ENCODE measurements around the gene ZHX3.

DNA sequence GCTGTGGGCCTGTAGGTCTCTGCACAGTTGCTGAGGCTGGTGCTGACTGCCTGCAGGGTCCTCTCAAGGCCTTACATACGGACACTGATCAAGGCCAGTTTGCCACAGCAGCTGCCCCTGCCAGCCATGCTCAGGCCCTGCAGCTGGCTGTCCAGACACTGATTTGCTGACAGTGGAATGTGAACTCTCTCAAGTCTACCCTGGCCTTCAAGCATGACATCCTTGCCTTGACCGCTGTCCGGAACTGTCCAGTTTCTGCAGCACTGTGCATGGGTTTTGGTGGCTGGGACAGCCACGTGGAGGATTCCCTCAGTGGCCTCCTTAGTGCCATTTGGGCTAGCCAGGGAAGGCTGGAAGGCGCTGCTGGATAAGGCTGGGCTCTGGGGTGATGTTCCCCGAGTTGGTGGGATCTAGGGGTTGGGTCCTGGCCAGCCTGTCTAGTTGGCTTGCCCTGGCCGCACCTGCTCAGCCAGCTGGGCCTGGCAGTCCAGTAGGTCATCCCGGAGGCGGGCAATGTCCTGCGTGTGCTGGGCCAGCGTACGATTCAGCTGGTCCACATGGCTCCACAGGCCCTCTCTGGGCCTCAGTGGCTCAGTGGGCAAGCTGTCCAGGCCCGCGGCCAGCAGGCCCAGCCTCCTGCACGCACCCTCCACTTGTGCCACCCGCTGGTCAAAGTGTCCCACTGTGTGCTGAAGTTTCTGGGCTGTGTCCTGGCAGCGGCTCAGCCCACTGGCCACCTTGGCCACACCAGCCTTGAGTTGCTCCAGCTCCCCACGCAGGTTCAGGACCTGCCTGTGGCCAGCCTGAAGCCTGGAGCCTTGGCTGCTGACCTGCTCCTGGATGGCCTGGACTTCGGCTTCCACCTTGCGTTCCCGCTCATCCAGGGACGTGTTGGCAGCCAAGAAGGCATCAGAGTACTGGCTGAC is 43.6 kb upstream of the ZHX3 start:
- TF ChIP-seq, protein P1, sequence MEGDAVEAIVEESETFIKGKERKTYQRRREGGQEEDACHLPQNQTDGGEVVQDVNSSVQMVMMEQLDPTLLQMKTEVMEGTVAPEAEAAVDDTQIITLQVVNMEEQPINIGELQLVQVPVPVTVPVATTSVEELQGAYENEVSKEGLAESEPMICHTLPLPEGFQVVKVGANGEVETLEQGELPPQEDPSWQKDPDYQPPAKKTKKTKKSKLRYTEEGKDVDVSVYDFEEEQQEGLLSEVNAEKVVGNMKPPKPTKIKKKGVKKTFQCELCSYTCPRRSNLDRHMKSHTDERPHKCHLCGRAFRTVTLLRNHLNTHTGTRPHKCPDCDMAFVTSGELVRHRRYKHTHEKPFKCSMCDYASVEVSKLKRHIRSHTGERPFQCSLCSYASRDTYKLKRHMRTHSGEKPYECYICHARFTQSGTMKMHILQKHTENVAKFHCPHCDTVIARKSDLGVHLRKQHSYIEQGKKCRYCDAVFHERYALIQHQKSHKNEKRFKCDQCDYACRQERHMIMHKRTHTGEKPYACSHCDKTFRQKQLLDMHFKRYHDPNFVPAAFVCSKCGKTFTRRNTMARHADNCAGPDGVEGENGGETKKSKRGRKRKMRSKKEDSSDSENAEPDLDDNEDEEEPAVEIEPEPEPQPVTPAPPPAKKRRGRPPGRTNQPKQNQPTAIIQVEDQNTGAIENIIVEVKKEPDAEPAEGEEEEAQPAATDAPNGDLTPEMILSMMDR (IDR thresholded peaks at IDR 0.05): no peak
- TF ChIP-seq POLR2A (IDR thresholded peaks at IDR 0.05): no peak
